Loucy (cell line): Measurements from ENCODE around the gene C1QTNF8.

Source experiments
- H2AFZ ChIP-seq: fragments of 200-600 bp; sonication (generic); 2 replicates; pipeline ENCODE4 v1.6.0; 2016; ENCODE audit warnings: antibody characterized with exemption, mild to moderate bottlenecking, low read length, moderate library complexity
- H3F3A ChIP-seq: fragments of 200-600 bp; 2 replicates; pipeline ENCODE4 v1.6.0; 2016; ENCODE audit warnings: antibody characterized with exemption, low read depth, mild to moderate bottlenecking
- H3K27me3 ChIP-seq: fragments of 200-600 bp; sonication (generic); 2 replicates; pipeline ENCODE4 v1.6.1; 2014; ENCODE audit warnings: low read length, mild to moderate bottlenecking; ENCODE audit not compliant: insufficient read depth, poor library complexity, severe bottlenecking
- H3K36me3 ChIP-seq: fragments of 200-600 bp; sonication (generic); 2 replicates; pipeline ENCODE4 v1.6.1; 2016; ENCODE audit warnings: low read length; ENCODE audit not compliant: insufficient read depth
- H3K4me1 ChIP-seq: fragments of 200-600 bp; sonication (generic); 2 replicates; pipeline ENCODE4 v1.5.1; 2014; ENCODE audit warnings: low read length, mild to moderate bottlenecking; ENCODE audit not compliant: insufficient read depth, poor library complexity, severe bottlenecking
- H3K4me2 ChIP-seq: fragments of 200-600 bp; sonication (generic); 2 replicates; pipeline ENCODE4 v1.6.0; 2014; ENCODE audit warnings: antibody characterized with exemption, low read length, low read depth, mild to moderate bottlenecking; ENCODE audit not compliant: poor library complexity, severe bottlenecking
- H3K4me3 ChIP-seq: fragments of 200-600 bp; sonication (generic); 2 replicates; pipeline ENCODE4 v1.5.1; 2014; ENCODE audit warnings: low read length, mild to moderate bottlenecking, mixed read lengths; ENCODE audit not compliant: poor library complexity, severe bottlenecking
- H3K79me2 ChIP-seq: fragments of 200-600 bp; sonication (generic); 2 replicates; pipeline ENCODE4 v1.6.1; 2014; ENCODE audit warnings: low read length; ENCODE audit not compliant: insufficient read depth
- H3K9ac ChIP-seq: fragments of 200-600 bp; sonication (generic); 2 replicates; pipeline ENCODE4 v1.6.0; 2014; ENCODE audit warnings: mild to moderate bottlenecking, low read depth, low read length, moderate library complexity; ENCODE audit not compliant: poor library complexity, severe bottlenecking
- H3K9me2 ChIP-seq: fragments of 200-600 bp; sonication (generic); replicated peaks from 2 replicates; pipeline ENCODE4 v1.6.1; 2016; ENCODE audit warnings: low read depth, low read length, mixed read lengths
- H3K9me3 ChIP-seq: fragments of 200-600 bp; sonication (generic); 2 replicates; pipeline ENCODE4 v1.6.1; 2014; ENCODE audit warnings: mild to moderate bottlenecking, antibody characterized with exemption, low read length, low read depth; ENCODE audit not compliant: insufficient read depth
- H4K20me1 ChIP-seq: fragments of 200-600 bp; sonication (generic); 2 replicates; pipeline ENCODE4 v1.6.0; 2014; ENCODE audit warnings: antibody characterized with exemption, low read length, mild to moderate bottlenecking; ENCODE audit not compliant: insufficient read depth, poor library complexity, severe bottlenecking
- EZH2phosphoT487 ChIP-seq: fragments of 200-600 bp; IDR thresholded peaks from 2 replicates; pipeline ENCODE4 v1.6.1; 2018; ENCODE audit warnings: antibody characterized with exemption, mild to moderate bottlenecking, moderate library complexity, borderline replicate concordance
- TF ChIP-seq, protein P1 (sequence below): fragments of 200-600 bp; sonication (generic); conservative IDR thresholded peaks from 2 replicates; pipeline ENCODE4 v1.5.1; 2014; ENCODE audit warnings: mild to moderate bottlenecking, antibody characterized with exemption, low read length

Gene C1QTNF8

DNA sequence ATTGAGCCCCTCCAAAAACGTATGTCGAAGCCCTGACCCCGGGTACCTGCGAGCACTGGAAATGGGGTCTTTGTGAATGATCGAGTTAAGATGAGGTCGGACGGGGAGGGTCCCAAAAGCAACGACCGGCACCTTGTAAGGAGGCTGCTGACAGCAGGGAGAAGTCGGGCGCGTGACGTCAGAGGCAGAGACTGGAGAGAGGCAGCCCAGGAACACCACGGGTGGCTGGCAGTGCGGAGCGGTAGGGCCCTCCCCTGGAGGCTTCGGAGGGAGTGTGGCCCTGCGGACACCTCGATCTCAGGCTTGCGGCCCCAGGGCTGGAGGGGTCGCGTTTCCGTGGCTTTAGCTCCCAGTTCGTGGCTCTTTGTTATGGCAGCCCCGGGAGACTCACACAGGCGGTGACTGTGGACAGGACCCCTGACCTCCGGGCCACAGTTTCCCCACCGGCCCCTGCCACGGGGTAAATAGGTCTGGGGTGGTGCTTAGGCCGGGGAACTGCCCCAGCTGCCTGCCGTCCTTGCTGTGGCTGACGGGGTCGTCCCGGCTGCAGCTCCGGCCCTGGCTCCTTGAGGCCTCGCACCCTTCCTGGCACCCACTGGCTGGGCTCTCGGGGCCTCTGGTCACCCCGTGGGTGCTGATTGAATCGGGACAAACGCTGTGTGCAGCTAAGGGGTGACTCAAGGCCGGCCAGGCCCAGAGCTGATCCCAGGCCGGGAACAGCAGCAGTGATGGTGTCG lies 34.1 kb downstream of the C1QTNF8 start:
- H3K9me3 ChIP-seq: no peaks in the 10 kb centered on the region
- H3K9ac ChIP-seq: no peak overlapping the region
- no peaks in the 10 kb centered on the region for H3K79me2 ChIP-seq
- no peak overlapping the region for H3K4me2 ChIP-seq
- no peaks in the 10 kb centered on the region for H3K36me3 ChIP-seq
- H3K9me2 ChIP-seq: no peaks in the 10 kb centered on the region
- no peaks in the 10 kb centered on the region for H3K27me3 ChIP-seq
- H3K4me3 ChIP-seq: no peak overlapping the region
- H3F3A ChIP-seq: no peaks in the 10 kb centered on the region
- no peaks in the 10 kb centered on the region for H3K4me1 ChIP-seq
- TF ChIP-seq EZH2phosphoT487: no peak
- TF ChIP-seq, protein P1, sequence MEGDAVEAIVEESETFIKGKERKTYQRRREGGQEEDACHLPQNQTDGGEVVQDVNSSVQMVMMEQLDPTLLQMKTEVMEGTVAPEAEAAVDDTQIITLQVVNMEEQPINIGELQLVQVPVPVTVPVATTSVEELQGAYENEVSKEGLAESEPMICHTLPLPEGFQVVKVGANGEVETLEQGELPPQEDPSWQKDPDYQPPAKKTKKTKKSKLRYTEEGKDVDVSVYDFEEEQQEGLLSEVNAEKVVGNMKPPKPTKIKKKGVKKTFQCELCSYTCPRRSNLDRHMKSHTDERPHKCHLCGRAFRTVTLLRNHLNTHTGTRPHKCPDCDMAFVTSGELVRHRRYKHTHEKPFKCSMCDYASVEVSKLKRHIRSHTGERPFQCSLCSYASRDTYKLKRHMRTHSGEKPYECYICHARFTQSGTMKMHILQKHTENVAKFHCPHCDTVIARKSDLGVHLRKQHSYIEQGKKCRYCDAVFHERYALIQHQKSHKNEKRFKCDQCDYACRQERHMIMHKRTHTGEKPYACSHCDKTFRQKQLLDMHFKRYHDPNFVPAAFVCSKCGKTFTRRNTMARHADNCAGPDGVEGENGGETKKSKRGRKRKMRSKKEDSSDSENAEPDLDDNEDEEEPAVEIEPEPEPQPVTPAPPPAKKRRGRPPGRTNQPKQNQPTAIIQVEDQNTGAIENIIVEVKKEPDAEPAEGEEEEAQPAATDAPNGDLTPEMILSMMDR: no peak
- no peaks in the 10 kb centered on the region for H4K20me1 ChIP-seq
- no peak overlapping the region for H2AFZ ChIP-seq

DNA sequence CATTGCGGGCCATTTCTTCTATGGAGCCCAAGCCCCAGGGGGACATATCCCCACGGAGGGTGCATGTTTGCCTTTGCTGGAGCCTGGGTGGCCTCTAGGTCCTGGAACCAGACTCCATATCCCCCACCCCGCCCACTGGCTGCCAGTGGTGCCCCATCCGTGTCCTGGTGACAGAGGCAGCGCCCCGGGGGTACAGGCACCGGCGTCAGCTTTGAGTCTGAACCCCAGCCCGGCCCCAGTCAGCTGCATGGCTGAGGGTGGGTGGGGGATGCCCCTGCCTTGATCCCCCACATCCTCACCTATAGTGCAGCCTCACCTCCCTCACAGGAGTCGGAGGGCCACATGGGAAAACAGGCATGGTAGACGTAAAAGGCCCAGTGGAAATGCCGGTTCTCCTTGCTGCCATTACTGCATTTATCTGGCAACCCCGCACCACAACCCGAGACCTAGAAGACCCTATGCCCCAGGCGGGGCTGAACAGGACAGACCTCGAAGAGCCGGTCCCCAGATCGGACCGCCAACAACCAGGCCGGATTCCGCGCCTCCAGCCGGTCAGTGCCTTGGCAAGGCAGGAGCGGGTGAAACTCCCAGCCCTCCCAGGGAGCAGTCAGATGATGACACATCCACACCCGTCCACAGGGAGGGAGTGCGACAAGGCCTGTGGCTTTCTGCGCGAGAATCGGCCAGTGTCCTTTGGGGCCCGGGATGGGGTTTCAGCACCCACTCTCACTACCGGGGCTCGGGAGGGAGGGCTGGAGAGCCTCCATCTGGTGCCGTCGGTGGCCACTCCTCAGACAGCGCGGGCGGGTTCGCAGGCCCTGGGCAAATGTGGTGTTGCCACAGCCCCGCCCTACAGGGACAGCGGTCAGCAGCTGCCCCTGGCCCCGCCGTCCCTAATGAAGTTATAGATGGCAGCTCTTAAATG lies 35.4 kb downstream of the C1QTNF8 start:
- H4K20me1 ChIP-seq: no peaks in the 10 kb centered on the region
- H3K27me3 ChIP-seq: no peaks in the 10 kb centered on the region
- no peak overlapping the region for H3K4me2 ChIP-seq
- no peaks in the 10 kb centered on the region for H3K36me3 ChIP-seq
- H2AFZ ChIP-seq: no peak overlapping the region
- H3K79me2 ChIP-seq: no peaks in the 10 kb centered on the region
- TF ChIP-seq, protein P1: no peak
- TF ChIP-seq EZH2phosphoT487: no peak
- H3K9me3 ChIP-seq: no peaks in the 10 kb centered on the region
- no peak overlapping the region for H3K4me3 ChIP-seq
- H3K9me2 ChIP-seq: no peaks in the 10 kb centered on the region
- no peaks in the 10 kb centered on the region for H3F3A ChIP-seq
- H3K4me1 ChIP-seq: no peaks in the 10 kb centered on the region
- no peak overlapping the region for H3K9ac ChIP-seq

DNA sequence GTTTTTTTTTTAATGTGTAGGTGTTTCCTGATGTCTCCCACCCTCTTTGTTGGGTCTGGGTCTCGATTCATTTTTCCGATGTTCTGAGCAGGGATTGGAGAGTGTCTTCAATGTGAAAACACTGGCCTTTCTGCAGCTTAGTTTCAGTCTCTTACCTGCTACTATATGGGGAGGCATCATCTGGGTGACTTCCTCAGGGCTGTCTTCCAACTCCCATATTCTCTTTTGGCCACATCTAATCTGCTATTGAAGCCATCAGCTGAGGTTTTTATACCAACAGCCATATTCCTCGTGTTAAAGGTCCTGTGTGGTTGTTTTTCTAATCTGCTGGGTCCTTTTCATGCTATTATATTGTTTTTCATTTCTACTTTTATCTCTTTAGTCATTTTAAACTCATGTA lies 36.7 kb downstream of the C1QTNF8 start:
- no peaks in the 10 kb centered on the region for H4K20me1 ChIP-seq
- TF ChIP-seq, protein P1: no peak
- TF ChIP-seq EZH2phosphoT487: no peak
- no peaks in the 10 kb centered on the region for H3K9me3 ChIP-seq
- H3K79me2 ChIP-seq: no peaks in the 10 kb centered on the region
- H2AFZ ChIP-seq: no peak overlapping the region
- H3K9ac ChIP-seq: no peak overlapping the region
- no peaks in the 10 kb centered on the region for H3K4me1 ChIP-seq
- no peaks in the 10 kb centered on the region for H3K36me3 ChIP-seq
- H3K9me2 ChIP-seq: no peaks in the 10 kb centered on the region
- H3F3A ChIP-seq: no peaks in the 10 kb centered on the region
- no peak overlapping the region for H3K4me3 ChIP-seq
- no peaks in the 10 kb centered on the region for H3K27me3 ChIP-seq
- H3K4me2 ChIP-seq: no peak overlapping the region
